A549 (cell line): ENCODE data around the gene TRIM38. TPM values are rescaled to one million over a fixed set of nuclear protein-coding genes. Genes with fewer than 3 reads are reported as not detected.
A peak's percentile ranks its signal among the peaks of the same experiment; 100 is the strongest.

ENCODE experiments used
- ATAC-seq, 2 experiments: fragments of 200-7000 bp in 1 of 2; fragments of >200 bp in 1 of 2; cut with Nextera tagmentation in 1 of 2; cut with Tn5 transposase in 1 of 2; 3 replicates each; pipeline versions ENCODE4 v1.8.0 to v1.9.1; 2018 to 2020; ENCODE audit warnings: mild to moderate bottlenecking in 1 of 2, moderate library complexity in 1 of 2
- CTCF ChIA-PET: fragments of 300-600 bp; sonication (Branson Sonifier 250); formaldehyde crosslinking; extraction: SDS; loops from one replicate; lab custom pipeline; 2021; ENCODE audit warnings: antibody characterized with exemption, inconsistent platforms; lab: Yijun Ruan, JAX
- POLR2A ChIA-PET: fragments of 350-600 bp; formaldehyde crosslinking; extraction: SDS; loops from one replicate; lab custom pipeline; 2021; ENCODE audit warnings: antibody characterized with exemption, inconsistent platforms; lab: Yijun Ruan, JAX
- DNase-seq, 2 experiments: peaks; one replicate each; pipeline versions ENCODE4 v3.0.0 to v3.0.0-alpha.2; 2011 to 2016; ENCODE audit warnings: low read depth in 1 of 2, low spot score in 1 of 2
- FAIRE-seq: peaks from 2 replicates; lab custom pipeline; 2011; peaks lifted over from hg19 to GRCh38; lab: Jason Lieb, UNC
- H3K27ac ChIP-seq, 2 experiments: fragments of >200 bp; sonication (Bioruptor Twin); formaldehyde crosslinking; 3 replicates each; pipeline ENCODE4 v1.5.1; 2016 to 2017
- H3K4me1 ChIP-seq: fragments of >200 bp; sonication (Bioruptor Twin); formaldehyde crosslinking; 3 replicates; pipeline ENCODE4 v1.6.1; 2016
- H3K4me2 ChIP-seq: fragments of >200 bp; sonication (Bioruptor Twin); formaldehyde crosslinking; 3 replicates; pipeline ENCODE4 v1.6.1; 2016
- H3K4me3 ChIP-seq: fragments of >200 bp; sonication (Bioruptor Twin); formaldehyde crosslinking; 3 replicates; pipeline ENCODE4 v1.5.1; 2016
- H3K9me3 ChIP-seq: fragments of >200 bp; sonication (Bioruptor Twin); formaldehyde crosslinking; 3 replicates; pipeline ENCODE4 v1.6.1; 2016
- CBX8 ChIP-seq: fragments of 200-600 bp; sonication (generic); IDR thresholded peaks from 2 replicates; pipeline ENCODE4 v1.6.1; 2016
- CEBPB ChIP-seq, 2 experiments: fragments of >200 bp in 1 of 2; sonication (Bioruptor Twin) in 1 of 2; formaldehyde crosslinking in 1 of 2; IDR thresholded peaks; 2 replicates each; pipeline ENCODE4 v1.6.1; 2012 to 2016
- EHMT2 ChIP-seq: fragments of 200-600 bp; sonication (generic); IDR thresholded peaks from 2 replicates; pipeline ENCODE4 v1.6.1; 2016; ENCODE audit warnings: antibody characterized with exemption, low read depth, mild to moderate bottlenecking, moderate library complexity
- EP300 ChIP-seq, 2 experiments: fragments of >200 bp; sonication (Bioruptor Twin); formaldehyde crosslinking; IDR thresholded peaks; 2 replicates in 1 of 2; 3 replicates in 1 of 2; pipeline ENCODE4 v1.6.1; 2016 to 2017
- ESRRA ChIP-seq: fragments of 150-350 bp; IDR thresholded peaks from 2 replicates; pipeline ENCODE4 v1.6.1; 2014; ENCODE audit warnings: mild to moderate bottlenecking, low read length, borderline replicate concordance
- FOSB ChIP-seq: fragments of 250-450 bp; sonication (Bioruptor Pico); IDR thresholded peaks from 2 replicates; pipeline ENCODE4 v1.5.0; 2020; ENCODE audit warnings: mild to moderate bottlenecking, moderate library complexity
- FOSL2 ChIP-seq, 2 experiments: fragments of 450-650 bp in 1 of 2; fragments of >200 bp in 1 of 2; sonication (Bioruptor Twin) in 1 of 2; formaldehyde crosslinking; IDR thresholded peaks; 2 replicates each; pipeline versions ENCODE4 v1.5.0 to v1.6.1; 2016 to 2020; ENCODE audit warnings: mild to moderate bottlenecking in 1 of 2, moderate library complexity in 1 of 2
- FOXS1 ChIP-seq: fragments of 250-450 bp; sonication (Bioruptor Pico); IDR thresholded peaks from 2 replicates; pipeline ENCODE4 v1.5.0; 2020; ENCODE audit warnings: mild to moderate bottlenecking, moderate library complexity
- HEYL ChIP-seq: fragments of 250-450 bp; sonication (Bioruptor Pico); IDR thresholded peaks from 2 replicates; pipeline ENCODE4 v1.8.0; 2021; ENCODE audit warnings: mild to moderate bottlenecking, moderate library complexity
- NPAS2 ChIP-seq: fragments of 250-450 bp; sonication (Bioruptor Pico); IDR thresholded peaks from 2 replicates; pipeline ENCODE4 v1.8.0; 2022; ENCODE audit warnings: mild to moderate bottlenecking, moderate library complexity, borderline replicate concordance
- POLR2AphosphoS2 ChIP-seq: conservative IDR thresholded peaks from 2 replicates; pipeline ENCODE4 v1.6.1; 2012; ENCODE audit warnings: low read length, improper control_type of control experiment, inconsistent platforms
- RARB ChIP-seq: fragments of 250-450 bp; sonication (Bioruptor Pico); IDR thresholded peaks from 2 replicates; pipeline ENCODE4 v1.8.0; 2021; ENCODE audit warnings: mild to moderate bottlenecking, moderate library complexity
- RNF2 ChIP-seq: fragments of 200-600 bp; sonication (generic); IDR thresholded peaks from 2 replicates; pipeline ENCODE4 v1.6.1; 2016; ENCODE audit warnings: low read depth, mild to moderate bottlenecking, antibody characterized with exemption, moderate library complexity, borderline replicate concordance
- SMC3 ChIP-seq: fragments of >200 bp; sonication (Bioruptor Twin); formaldehyde crosslinking; IDR thresholded peaks from 3 replicates; pipeline ENCODE4 v1.6.1; 2018; ENCODE audit warnings: inconsistent platforms
- ZC3H11A ChIP-seq: fragments of 450-650 bp; IDR thresholded peaks from 2 replicates; pipeline ENCODE4 v1.6.1; 2014; ENCODE audit warnings: antibody characterized with exemption, mild to moderate bottlenecking
- ZFP36 ChIP-seq: fragments of 450-650 bp; IDR thresholded peaks from 2 replicates; pipeline ENCODE4 v1.6.1; 2014; ENCODE audit warnings: borderline replicate concordance; ENCODE audit not compliant: partially characterized antibody
- WGBS: methylation state at CpG from one replicate; pipeline ENCODE4 v1.1.6; 2017; ENCODE audit errors: missing lambda C conversion rate; 5-methylcytosine and 5-hydroxymethylcytosine counted together
- polyA plus RNA-seq, 4 experiments: library from polyadenylated mRNA; depleted of rRNA in 3 of 4; stranded (reverse); fragments of >200 nt; fragmentation: RNase III in 1 of 4; extraction: RNeasy Plus Mini Kit Qiagen cat#74134 plus additional on column Dnase treatment in 1 of 4; gene quantifications; 2 replicates in 3 of 4; 3 replicates in 1 of 4; pipeline ENCODE4 v1.2.3, GENCODE V29; 2011 to 2017
- TF ChIP-seq, protein P1 (sequence below): fragments of 250-450 bp; sonication (Bioruptor Pico); IDR thresholded peaks from 2 replicates; pipeline ENCODE4 v1.5.0; 2021; ENCODE audit warnings: mild to moderate bottlenecking, moderate library complexity, borderline replicate concordance
- TF ChIP-seq, protein P2 (sequence below): fragments of >200 bp; sonication (Bioruptor Twin); formaldehyde crosslinking; IDR thresholded peaks from 3 replicates; pipeline ENCODE4 v1.6.1; 2016
- TF ChIP-seq, protein P3 (sequence below): fragments of 150-350 bp; IDR thresholded peaks from 2 replicates; pipeline ENCODE4 v1.6.1; 2014; ENCODE audit warnings: low read depth, mild to moderate bottlenecking, low read length
- TF ChIP-seq, protein P4 (sequence below): fragments of >200 bp; sonication (Bioruptor Twin); formaldehyde crosslinking; IDR thresholded peaks from 3 replicates; pipeline ENCODE4 v1.5.1; 2016

Gene TRIM38
- polyA plus RNA-seq, 2 of the 4 experiments (the other 2 are of a cell fraction): 1.7 to 3.4 TPM

DNA sequence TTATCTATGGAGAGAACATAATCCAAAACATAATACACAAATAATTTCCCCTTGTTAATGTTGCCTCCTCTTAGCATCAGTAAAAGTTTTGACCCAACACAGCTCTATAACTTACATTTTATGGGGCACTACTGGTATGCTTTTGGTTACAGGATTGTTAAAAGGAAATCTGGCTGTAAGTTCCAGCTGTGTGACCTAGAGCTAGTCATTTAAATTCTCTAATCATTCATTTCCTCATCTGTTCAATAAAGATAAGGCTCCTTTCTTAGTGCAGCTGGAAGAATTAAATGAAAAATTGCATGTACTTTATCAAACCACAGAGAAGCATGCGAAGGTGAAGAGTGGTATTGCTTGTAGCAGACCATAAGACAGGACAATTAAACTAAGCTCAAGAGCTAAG, 36.7 kb upstream of the TRIM38 start:
- H3K4me1 ChIP-seq: peaks cover 15% of the 10 kb centered on the region; the same call in 2 of the 3 replicates
- no peak overlapping the region for H3K4me3 ChIP-seq
- no peak overlapping the region for H3K4me2 ChIP-seq
- 79% methylated on average over 1 of the region's 1 CpG for WGBS
- DNase-seq: no peak
- POLR2A ChIA-PET: no interaction called here
- no peak overlapping the region for H3K27ac ChIP-seq
- no peak for ATAC-seq
- H3K9me3 ChIP-seq: no peaks in the 10 kb centered on the region
- no peak for FAIRE-seq
- no peak for TF ChIP-seq RARB (CRISPR knock-in tag)
- no peak for TF ChIP-seq RNF2
- no peak for TF ChIP-seq FOSB
- TF ChIP-seq, all 56 proteins: peak for 0
- CTCF ChIA-PET: interaction anchor here (0.7 to 1.3 kb wide), 2 partner anchors 16 to 138 kb away, joined by 3 read pairs; no protein-coding TSS in a partner anchor

DNA sequence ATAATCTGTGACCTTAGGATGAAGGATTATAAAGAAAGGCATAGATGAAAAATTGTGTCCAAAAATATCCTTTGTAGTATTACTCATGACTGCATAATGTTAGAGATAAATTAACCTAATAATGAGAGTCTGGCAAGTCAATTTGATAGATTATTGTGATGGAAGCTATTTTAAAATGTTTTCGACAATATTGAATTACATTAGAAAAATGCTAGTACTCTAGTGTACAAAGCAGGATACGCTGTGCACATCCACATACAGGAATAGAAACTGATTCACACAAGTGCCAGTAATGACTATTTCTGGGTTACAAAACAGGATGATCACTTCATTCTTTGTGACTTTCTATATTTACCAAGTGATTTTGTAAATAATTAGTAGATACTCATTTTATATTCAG, 35.4 kb upstream of the TRIM38 start:
- Histone ChIP-seq H3K4me2 (no peak overlapping the region), H3K9me3 (no peaks in the 10 kb centered on the region), H3K4me1 (peaks cover 15% of the 10 kb centered on the region; the same call in 2 of the 3 replicates), H3K4me3 (no peak overlapping the region), H3K27ac (no peak overlapping the region)
- DNase-seq (no peak), ATAC-seq (no peak), FAIRE-seq (no peak)
- ChIA-PET POLR2A (no interaction called here), CTCF (interaction anchor here (1.7 kb wide), 1 partner anchor 15 kb away, joined by 4 read pairs; no protein-coding TSS in a partner anchor)
- WGBS: 88% methylated on average over 2 of the region's 2 CpGs
- TF ChIP-seq EP300 (IDR thresholded peaks at IDR 0.05) (no peak), CEBPB (IDR thresholded peaks at IDR 0.05) (no peak), FOSL2 (IDR thresholded peaks at IDR 0.05) (no peak), FOSL2 (CRISPR knock-in tag; IDR thresholded peaks at IDR 0.05) (no peak), NPAS2 (CRISPR knock-in tag) (no peak), FOXS1 (CRISPR knock-in tag) (no peak), POLR2AphosphoS2 (no peak), HEYL (CRISPR knock-in tag) (no peak)

DNA sequence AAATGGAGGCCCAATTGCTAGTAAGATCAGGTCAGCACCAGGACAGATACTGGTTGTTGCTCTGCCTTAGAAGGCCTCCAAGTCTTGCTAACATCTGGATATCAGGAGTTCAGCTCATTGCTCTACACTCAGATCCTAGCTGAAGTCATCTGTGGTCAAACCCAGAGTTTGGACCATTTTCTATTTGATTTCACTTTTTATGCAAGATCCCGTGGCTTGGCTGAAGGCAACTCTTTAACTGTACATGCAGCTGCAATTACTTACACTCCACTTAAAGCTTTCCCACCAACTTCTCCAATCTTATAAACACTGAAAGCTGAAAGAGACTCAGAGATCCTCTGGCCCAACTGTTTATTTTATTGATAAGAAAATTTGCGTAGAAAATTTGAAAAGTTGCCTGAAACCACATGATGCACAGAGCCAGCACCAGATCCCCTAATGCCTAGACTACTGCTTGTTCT, 34.8 kb upstream of the TRIM38 start:
- no peak for ATAC-seq
- Histone ChIP-seq H3K4me1 (peaks cover 15% of the 10 kb centered on the region; the same call in 2 of the 3 replicates), H3K4me3 (no peak overlapping the region), H3K27ac (no peak overlapping the region; a peak in 1 of 6 replicates), H3K4me2 (peak overlapping the region; percentile 58; the same call in 1 of the 3 replicates), H3K9me3 (no peaks in the 10 kb centered on the region)
- FAIRE-seq: no peak
- WGBS: 75% methylated on average over 2 of the region's 2 CpGs
- no peak for TF ChIP-seq ESRRA
- TF ChIP-seq FOSB: no peak
- TF ChIP-seq, protein P1, sequence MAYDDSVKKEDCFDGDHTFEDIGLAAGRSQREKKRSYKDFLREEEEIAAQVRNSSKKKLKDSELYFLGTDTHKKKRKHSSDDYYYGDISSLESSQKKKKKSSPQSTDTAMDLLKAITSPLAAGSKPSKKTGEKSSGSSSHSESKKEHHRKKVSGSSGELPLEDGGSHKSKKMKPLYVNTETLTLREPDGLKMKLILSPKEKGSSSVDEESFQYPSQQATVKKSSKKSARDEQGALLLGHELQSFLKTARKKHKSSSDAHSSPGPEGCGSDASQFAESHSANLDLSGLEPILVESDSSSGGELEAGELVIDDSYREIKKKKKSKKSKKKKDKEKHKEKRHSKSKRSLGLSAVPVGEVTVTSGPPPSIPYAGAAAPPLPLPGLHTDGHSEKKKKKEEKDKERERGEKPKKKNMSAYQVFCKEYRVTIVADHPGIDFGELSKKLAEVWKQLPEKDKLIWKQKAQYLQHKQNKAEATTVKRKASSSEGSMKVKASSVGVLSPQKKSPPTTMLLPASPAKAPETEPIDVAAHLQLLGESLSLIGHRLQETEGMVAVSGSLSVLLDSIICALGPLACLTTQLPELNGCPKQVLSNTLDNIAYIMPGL: no peak
- no peak for TF ChIP-seq ZFP36
- no peak for TF ChIP-seq EHMT2
- TF ChIP-seq, protein P2, sequence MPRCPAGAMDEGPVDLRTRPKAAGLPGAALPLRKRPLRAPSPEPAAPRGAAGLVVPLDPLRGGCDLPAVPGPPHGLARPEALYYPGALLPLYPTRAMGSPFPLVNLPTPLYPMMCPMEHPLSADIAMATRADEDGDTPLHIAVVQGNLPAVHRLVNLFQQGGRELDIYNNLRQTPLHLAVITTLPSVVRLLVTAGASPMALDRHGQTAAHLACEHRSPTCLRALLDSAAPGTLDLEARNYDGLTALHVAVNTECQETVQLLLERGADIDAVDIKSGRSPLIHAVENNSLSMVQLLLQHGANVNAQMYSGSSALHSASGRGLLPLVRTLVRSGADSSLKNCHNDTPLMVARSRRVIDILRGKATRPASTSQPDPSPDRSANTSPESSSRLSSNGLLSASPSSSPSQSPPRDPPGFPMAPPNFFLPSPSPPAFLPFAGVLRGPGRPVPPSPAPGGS: no peak
- TF ChIP-seq, protein P3, sequence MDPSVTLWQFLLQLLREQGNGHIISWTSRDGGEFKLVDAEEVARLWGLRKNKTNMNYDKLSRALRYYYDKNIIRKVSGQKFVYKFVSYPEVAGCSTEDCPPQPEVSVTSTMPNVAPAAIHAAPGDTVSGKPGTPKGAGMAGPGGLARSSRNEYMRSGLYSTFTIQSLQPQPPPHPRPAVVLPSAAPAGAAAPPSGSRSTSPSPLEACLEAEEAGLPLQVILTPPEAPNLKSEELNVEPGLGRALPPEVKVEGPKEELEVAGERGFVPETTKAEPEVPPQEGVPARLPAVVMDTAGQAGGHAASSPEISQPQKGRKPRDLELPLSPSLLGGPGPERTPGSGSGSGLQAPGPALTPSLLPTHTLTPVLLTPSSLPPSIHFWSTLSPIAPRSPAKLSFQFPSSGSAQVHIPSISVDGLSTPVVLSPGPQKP: no peak
- TF ChIP-seq CBX8: no peak
- TF ChIP-seq SMC3: no peak
- TF ChIP-seq, protein P4, sequence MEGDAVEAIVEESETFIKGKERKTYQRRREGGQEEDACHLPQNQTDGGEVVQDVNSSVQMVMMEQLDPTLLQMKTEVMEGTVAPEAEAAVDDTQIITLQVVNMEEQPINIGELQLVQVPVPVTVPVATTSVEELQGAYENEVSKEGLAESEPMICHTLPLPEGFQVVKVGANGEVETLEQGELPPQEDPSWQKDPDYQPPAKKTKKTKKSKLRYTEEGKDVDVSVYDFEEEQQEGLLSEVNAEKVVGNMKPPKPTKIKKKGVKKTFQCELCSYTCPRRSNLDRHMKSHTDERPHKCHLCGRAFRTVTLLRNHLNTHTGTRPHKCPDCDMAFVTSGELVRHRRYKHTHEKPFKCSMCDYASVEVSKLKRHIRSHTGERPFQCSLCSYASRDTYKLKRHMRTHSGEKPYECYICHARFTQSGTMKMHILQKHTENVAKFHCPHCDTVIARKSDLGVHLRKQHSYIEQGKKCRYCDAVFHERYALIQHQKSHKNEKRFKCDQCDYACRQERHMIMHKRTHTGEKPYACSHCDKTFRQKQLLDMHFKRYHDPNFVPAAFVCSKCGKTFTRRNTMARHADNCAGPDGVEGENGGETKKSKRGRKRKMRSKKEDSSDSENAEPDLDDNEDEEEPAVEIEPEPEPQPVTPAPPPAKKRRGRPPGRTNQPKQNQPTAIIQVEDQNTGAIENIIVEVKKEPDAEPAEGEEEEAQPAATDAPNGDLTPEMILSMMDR: no peak
- no peak for TF ChIP-seq ZC3H11A
- DNase-seq: no peak
- ChIA-PET POLR2A (no interaction called here), CTCF (interaction anchor here (0.6 to 1.7 kb wide), 2 partner anchors 15 to 35 kb away, joined by 3 to 4 read pairs; no protein-coding TSS in a partner anchor)
